ENCODE measurements around the gene CDC42BPA.

Gene CDC42BPA

DNA sequence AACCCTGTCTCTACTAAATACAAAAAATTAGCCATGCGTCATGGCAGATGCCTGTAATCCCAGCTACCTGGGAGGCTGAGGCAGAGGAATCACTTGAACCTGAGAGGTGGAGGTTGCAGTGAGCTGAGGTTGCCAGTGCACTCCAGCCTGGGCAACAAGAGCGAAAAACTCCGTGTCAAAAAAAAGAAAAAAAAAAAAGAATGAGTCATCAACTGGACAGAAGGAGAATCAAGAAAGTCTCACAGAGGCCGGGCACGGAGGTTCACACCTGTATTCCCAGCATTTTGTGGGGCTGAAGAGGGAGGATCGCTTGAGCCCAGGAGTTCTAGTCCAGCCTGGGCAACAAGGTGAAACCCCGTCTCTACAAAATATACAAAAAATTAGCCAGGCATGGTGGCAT, 45.5 kb upstream of the CDC42BPA start:
- TF ChIP-seq, protein P1, sequence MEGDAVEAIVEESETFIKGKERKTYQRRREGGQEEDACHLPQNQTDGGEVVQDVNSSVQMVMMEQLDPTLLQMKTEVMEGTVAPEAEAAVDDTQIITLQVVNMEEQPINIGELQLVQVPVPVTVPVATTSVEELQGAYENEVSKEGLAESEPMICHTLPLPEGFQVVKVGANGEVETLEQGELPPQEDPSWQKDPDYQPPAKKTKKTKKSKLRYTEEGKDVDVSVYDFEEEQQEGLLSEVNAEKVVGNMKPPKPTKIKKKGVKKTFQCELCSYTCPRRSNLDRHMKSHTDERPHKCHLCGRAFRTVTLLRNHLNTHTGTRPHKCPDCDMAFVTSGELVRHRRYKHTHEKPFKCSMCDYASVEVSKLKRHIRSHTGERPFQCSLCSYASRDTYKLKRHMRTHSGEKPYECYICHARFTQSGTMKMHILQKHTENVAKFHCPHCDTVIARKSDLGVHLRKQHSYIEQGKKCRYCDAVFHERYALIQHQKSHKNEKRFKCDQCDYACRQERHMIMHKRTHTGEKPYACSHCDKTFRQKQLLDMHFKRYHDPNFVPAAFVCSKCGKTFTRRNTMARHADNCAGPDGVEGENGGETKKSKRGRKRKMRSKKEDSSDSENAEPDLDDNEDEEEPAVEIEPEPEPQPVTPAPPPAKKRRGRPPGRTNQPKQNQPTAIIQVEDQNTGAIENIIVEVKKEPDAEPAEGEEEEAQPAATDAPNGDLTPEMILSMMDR (IDR thresholded peaks at IDR 0.05) = no peak
- no peak overlapping the region for H3K4me3 ChIP-seq (ENCODE audit: low read depth in 1 of 2, low read length in 1 of 2)
- no peaks in the 10 kb centered on the region for H3K9me3 ChIP-seq
- no peak overlapping the region for H3K27ac ChIP-seq
- no peaks in the 10 kb centered on the region for H3K36me3 ChIP-seq
- H3K4me1 ChIP-seq (ENCODE audit: control insufficient read depth in 1 of 2, insufficient read depth in 1 of 2, low read depth in 1 of 2, low read length in 1 of 2) = no peaks in the 10 kb centered on the region
- no peaks in the 10 kb centered on the region for H3K27me3 ChIP-seq

DNA sequence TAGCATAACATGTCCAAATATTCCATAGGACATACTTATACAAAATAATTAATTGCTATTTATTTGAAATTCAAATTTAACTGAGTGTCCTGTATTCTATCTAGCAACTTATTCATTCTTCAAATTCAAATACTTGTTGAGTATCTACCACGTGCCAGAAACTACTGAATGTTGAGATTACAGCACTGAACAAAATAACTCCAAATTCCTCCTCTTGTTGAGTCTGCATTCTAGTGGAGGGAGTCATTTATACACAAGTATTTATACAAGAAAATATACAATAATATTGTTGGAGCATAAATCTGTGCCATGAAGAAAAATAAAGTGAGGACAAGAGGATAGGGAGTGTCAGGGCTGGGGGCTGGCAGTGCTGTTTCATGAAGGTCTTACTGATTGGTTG, 43.7 kb upstream of the CDC42BPA start:
- no peaks in the 10 kb centered on the region for H3K9me3 ChIP-seq
- H3K27me3 ChIP-seq = no peaks in the 10 kb centered on the region
- TF ChIP-seq, protein P1 (IDR thresholded peaks at IDR 0.05) = no peak
- no peaks in the 10 kb centered on the region for H3K4me1 ChIP-seq (ENCODE audit: control insufficient read depth in 1 of 2, insufficient read depth in 1 of 2, low read depth in 1 of 2, low read length in 1 of 2)
- no peak overlapping the region for H3K27ac ChIP-seq
- H3K4me3 ChIP-seq (ENCODE audit: low read depth in 1 of 2, low read length in 1 of 2) = no peak overlapping the region
- no peaks in the 10 kb centered on the region for H3K36me3 ChIP-seq

DNA sequence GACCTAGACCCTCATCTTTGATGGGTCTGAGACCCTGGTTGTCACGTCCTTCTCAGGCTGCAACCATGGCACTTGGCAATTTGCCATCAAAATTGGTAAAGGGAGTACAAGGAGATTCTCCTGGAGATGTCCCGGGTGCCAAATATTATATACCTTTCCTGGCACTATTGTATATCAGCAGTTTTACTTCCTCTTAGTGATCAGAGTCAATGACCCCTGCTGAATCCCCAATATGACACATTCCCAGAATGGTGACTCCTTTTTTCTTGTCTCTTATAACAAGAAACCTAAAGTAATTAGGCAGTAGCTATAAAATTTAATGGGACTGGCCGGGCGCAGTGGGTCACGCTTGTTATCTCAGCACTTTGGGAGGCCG, 39.6 kb upstream of the CDC42BPA start:
- no peaks in the 10 kb centered on the region for H3K4me1 ChIP-seq (ENCODE audit: control insufficient read depth in 1 of 2, insufficient read depth in 1 of 2, low read depth in 1 of 2, low read length in 1 of 2)
- H3K36me3 ChIP-seq = no peaks in the 10 kb centered on the region
- no peak overlapping the region for H3K4me3 ChIP-seq (ENCODE audit: low read depth in 1 of 2, low read length in 1 of 2)
- no peaks in the 10 kb centered on the region for H3K27me3 ChIP-seq
- H3K9me3 ChIP-seq = no peaks in the 10 kb centered on the region
- TF ChIP-seq, protein P1 (IDR thresholded peaks at IDR 0.05) = no peak
- no peak overlapping the region for H3K27ac ChIP-seq

DNA sequence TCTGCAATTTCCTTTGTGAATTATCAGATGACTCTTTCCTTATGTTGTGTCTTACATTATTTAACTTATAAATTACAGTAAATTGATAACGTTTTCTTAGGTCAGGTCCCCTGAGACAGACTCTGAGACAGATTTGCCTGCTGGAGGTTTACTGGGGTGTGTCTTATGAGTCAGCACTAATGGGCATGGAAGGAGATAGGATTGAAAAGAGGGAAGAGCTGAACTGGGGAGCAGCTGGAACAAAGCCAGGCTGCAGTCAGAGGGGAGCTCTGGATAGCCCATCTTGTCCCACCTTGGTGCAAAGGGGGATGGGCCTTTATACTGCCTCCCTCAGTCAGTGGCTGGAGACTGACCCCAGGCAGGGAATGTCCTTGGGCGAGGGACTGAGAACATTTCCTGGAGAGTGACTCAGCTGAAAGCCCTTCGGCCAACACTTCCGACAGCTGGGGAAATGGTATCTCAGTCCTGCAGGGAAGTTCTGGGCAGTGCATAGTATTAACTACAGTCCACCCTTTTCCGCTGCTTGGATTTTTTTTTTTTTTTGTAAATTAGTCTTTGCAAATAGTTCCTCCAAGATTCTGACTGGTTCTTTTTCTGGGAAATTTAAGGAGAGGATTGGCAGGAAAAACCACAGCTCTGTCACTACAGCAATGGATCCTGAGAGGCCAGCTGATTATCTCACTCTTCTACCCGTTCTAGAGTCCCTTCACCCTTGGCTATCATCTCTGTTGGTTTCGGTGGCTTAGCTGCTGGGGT, 39.1 kb upstream of the CDC42BPA start:
- H3K4me3 ChIP-seq (ENCODE audit: low read depth in 1 of 2, low read length in 1 of 2) = no peak overlapping the region

DNA sequence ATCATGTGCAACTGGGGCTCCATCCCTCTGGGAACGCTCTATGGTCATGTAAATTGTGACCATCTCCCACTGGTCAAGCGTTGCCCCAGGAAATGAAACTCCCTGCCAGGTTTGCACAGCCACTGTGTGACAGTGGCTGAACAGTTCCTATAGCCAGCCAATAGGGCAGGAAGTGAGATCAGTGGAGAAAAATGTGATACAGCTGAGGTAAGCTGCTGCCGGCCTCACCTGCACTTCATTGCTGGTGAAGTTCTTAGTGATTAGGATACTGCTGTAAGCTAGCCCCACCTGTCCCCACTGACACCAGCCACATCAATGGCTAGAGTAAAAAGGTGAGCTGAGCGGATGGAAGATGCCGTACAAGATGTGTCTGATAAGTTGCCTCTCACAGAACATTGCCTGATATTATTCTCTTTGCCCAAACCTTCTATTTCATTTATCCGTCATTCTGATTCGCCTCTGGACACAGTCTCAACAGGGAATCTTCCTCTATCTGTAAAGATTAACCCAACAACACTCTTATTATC, 38.4 kb upstream of the CDC42BPA start:
- H3K36me3 ChIP-seq = no peaks in the 10 kb centered on the region
- no peak overlapping the region for H3K4me3 ChIP-seq (ENCODE audit: low read depth in 1 of 2, low read length in 1 of 2)
- no peak overlapping the region for H3K27ac ChIP-seq
- TF ChIP-seq, protein P1 (IDR thresholded peaks at IDR 0.05) = no peak
- H3K4me1 ChIP-seq (ENCODE audit: control insufficient read depth in 1 of 2, insufficient read depth in 1 of 2, low read depth in 1 of 2, low read length in 1 of 2) = no peaks in the 10 kb centered on the region
- H3K27me3 ChIP-seq = no peaks in the 10 kb centered on the region
- H3K9me3 ChIP-seq = no peaks in the 10 kb centered on the region

More for the DNA sequence above, 39.1 kb upstream of the CDC42BPA start:
- H3K9me3 ChIP-seq = no peaks in the 10 kb centered on the region
- TF ChIP-seq, protein P1 (IDR thresholded peaks at IDR 0.05) = no peak
- H3K36me3 ChIP-seq = no peaks in the 10 kb centered on the region
- H3K27ac ChIP-seq = no peak overlapping the region
- H3K4me1 ChIP-seq (ENCODE audit: control insufficient read depth in 1 of 2, insufficient read depth in 1 of 2, low read depth in 1 of 2, low read length in 1 of 2) = no peaks in the 10 kb centered on the region
- H3K27me3 ChIP-seq = no peaks in the 10 kb centered on the region
